Middle frontal gyrus (tissue), 1 donor: ENCODE results near the gene SNX30.

Source experiments
- DNase-seq: peaks from one replicate; pipeline ENCODE4 v3.0.0-alpha.2; 2015; ENCODE audit warnings: low spot score; ENCODE audit errors: extremely low spot score

Gene SNX30

DNA sequence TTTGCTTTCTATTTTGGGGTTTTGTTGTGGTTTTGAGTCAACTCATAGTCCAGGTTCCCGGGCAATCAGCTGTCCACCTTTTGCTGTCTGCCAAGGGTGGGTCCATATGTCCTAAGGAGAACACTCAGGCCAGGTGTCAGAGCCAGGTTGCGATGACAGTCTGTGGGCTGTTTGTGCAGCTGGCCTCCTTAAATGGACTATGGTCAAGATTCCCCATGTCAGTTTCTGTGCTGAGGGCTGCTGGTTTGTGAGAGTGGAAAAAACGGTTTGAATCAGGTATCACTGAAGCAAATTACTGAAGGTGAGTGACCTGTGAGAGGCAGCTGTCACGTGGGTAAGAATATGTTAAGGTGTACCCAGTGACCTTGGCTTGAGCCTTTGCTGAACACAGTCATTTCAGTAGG is 33.0 kb downstream of the SNX30 start:
- DNase-seq: no peak

- no peak for DNase-seq
Measured at GRCh38 chr9:112784020-112784785, 33.6 kb downstream of the SNX30 start.

GRCh38 chr9:112785986-112786385 is 35.4 kb downstream of the SNX30 start:
- DNase-seq: no peak

DNA sequence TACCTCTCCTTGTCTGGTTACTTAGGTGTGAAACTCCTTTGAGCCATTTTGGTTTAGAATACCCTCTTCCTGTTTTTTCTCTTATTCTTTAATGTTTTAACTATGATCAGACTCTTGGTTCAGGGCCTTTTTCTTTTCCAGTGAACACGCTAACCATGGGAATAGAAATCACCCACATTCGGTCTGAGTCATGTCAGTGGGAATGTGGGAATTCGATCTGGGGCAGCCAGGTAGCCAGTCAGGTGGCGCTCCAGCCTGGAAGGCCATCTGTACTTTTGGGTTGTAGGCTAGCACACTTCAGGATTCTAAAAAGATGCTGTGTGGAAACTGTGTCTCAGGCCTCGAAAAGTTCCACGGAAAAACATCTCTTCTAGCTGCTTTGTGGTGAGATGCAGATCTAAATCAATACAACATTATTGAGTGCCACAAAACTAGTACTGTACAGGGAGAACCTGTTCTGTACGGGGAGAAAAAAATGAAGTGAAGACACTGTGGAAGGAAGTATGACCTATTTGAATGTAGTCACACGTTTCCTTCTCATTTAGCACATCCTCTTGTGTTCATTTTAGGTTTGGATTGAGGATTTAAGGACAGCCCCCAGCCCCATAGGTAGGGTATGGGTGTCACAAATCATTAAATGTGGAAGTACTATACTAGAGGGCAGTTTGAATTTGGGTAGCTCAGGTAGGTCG is 36.4 kb downstream of the SNX30 start:
- DNase-seq: no peak

DNA sequence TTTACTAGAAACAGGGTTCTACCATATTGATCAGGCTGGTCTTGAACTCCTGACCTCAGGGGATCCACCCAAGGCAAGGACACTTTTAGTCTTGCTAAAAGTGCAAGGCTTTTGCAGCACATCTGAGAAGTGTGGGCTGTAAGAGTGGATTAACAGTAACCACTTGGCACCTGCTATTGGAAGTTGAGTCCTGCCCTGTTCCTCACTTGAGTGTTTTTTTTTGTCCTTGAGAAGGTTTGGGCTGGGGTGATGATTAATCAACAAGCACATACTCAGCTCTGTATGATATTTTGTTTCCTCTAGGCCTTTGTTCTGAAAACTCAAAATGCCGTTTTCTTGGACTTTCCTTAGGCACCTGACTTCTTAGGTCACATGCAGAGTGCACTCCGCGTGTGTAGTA is 37.4 kb downstream of the SNX30 start:
- DNase-seq: no peak

DNA sequence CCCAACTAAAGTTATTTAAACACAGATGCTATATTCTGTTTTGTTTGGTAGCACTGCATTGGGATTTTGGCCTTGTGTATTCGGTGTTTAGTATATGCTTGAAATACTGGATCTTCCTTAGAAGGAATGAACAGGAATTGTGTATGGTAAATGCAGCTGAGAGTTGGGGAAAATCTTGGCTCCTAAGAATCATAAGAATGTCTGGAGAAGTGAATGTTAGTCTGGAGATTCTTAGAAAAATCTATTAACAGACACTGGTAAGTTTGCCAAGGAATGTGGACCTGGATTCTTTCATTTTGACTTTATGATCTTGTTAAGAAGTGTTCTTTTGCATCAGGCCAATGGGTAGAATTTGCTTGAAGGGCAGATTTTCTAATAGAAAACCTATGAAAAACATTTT is 38.9 kb downstream of the SNX30 start:
- no peak for DNase-seq

DNA sequence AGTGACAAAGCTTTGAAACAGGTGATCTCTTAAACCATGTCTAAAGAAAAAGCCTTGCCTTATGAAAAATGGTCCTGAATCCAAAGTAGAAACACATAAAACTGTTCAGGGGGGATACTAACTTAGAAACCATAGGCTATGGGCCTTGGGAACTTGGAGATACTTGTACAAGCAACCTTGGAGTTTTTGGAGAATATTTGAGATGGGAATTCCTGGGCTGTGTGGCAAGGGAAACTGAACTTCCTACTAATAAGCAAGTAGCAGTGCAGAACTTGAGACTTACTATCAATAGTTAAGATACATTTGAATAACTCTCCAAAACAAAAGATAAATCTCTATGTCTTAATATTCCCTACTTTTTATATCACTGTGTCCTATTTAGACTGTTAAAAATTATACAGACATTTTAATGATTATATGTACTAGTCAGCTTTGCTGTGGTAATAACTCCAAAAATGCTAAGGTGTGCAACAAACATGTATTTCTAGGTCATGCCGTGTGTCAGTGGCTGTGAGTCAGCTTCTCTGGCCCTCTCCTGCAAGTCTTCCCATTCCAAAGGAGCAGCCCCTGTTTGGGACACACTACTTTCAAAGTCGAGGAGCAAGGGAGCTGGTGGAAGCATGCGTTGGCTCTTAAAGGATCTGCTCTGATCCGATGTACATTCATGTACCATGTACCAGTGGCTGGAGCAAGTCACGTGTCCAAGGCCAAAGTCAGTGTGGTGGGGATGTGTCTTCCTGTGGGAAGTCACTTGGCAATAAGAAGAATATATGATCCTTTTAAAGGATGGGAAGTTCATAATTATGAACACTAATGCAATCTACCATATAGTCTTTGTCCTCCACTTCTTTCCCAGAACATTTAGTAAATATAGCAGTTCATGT is 39.6 kb downstream of the SNX30 start:
- no peak for DNase-seq

- DNase-seq: no peak
Measured at GRCh38 chr9:112792670-112793069, 42.1 kb downstream of the SNX30 start.

- no peak for DNase-seq
Measured at GRCh38 chr9:112793213-112793810, 42.8 kb downstream of the SNX30 start.

- no peak for DNase-seq
Measured at GRCh38 chr9:112794731-112795130, 44.2 kb downstream of the SNX30 start.

- no peak for DNase-seq
Measured at GRCh38 chr9:112795921-112796320, 45.4 kb downstream of the SNX30 start.

GRCh38 chr9:112796485-112796884 is 45.9 kb downstream of the SNX30 start:
- DNase-seq: no peak

DNA sequence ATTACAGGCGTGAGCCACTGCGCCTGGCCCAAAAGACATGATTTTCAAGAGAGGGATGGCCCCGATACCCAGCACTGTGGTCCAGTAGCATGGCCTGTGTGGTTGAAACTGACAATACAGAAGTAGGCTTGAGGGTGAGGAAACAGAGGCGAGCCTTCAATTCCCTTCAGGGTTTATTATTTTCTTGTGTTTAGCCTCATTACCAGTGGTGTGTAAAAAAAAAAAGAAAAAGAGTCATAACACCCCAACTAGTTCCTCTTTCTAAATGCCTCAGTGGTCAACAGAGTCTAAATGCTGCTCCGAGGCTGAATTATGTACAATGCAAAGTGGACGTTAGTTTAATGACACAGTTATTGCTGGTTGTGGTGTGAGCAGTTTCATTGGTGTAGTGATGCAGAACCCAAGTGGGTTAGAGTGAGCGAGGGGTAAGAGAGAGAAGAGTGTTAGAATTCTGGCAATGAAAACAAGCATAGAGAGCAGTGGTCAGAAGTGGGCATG is 58.8 kb downstream of the SNX30 start:
- no peak for DNase-seq

DNA sequence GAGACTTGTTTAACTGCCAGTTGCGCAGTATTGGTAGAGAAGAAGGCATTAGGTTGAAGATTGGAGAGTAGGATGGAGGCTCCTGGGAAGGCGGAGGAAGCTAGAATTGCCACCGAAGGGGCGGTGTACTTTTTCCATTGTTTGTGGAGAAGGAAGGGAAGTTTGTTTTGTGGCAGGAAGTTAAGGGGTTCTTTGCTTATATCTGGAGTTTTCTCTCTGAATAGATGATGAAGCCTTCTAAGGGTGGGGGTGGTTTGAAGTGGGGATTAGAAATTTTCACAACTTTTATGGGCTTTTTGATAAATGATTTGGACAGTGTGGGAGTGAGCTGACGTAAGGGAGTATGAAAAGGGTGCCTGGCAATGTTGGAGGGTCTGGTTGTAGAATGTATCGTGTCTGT is 59.3 kb downstream of the SNX30 start:
- DNase-seq: no peak

DNA sequence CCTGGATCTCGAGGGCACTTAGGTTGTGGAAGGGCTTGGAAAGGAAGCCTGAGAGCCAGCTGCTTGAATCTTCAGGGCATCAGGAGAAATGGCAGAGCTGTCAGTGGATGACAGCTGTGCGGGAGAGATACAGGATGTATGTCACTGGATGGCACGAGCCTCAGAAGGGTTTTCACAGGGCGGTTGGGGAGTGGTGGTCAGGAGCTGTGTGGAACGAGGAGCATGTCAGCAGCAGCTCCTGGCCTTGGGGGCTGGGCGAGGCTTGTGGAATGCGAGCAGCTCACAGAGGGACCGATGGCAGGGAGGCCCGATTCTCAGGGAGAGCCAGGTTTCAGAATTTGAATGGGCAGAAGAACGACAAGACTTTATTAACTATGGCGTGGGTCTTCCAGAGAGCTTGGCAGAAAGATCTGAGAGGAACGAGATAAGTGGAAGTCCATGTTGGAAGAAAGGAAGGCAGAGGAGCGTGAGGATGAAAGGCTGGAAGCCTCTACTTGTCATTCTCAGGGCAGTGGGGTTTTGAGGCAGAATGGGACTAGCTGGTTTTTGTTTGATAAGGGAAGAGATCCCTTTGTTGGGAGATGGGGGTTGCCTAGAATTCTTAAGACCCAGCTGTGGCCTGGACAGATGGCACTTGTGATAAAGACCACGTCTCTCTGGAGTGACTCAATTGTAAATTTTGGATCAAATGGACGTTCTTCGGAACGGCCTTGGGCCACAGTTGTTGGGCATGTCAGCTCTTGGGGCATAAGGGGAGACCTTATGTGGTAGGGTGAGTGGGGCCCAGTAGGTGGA is 60.3 kb downstream of the SNX30 start:
- DNase-seq: no peak

DNA sequence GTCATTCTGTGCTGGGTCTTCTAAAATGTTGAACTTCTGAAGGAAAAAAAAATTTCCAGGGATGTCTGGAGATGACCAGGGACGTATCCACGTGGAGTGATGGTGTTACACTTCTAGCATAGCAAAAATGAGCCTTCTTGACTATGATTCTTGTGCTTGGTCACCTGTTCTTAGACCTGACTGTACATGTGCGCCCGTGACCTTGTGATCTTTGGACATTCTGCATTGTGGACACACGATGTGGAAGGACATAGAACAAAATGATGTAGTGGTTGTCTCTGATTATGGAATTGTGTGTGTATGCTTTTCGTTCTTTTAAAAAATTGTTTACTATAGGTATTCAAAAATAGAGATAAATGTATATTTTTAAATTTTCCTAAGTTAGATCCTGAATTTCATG is 61.0 kb downstream of the SNX30 start:
- DNase-seq: no peak

DNA sequence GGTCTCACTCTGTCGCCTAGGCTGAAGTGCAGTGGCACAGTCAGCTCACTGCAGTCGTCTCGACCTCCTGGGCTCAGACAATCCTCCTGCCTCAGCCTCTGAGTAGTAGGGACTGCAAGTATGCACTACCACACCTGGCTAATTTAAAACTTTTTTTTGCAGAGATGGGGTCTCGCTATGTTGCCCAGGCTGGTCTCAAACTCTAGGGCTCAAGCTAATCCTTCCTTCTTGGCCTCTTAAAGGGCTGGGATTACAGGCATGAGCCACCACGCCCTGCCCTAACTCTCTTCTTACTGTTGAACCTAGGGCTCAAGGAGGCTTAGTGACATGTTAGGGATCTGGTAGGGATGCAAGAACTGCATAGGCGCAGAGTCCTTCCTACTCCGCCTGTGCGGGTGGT is 65.3 kb downstream of the SNX30 start:
- no peak for DNase-seq

- DNase-seq: no peak
Measured at GRCh38 chr9:112817860-112818203, 67.3 kb downstream of the SNX30 start.

DNA sequence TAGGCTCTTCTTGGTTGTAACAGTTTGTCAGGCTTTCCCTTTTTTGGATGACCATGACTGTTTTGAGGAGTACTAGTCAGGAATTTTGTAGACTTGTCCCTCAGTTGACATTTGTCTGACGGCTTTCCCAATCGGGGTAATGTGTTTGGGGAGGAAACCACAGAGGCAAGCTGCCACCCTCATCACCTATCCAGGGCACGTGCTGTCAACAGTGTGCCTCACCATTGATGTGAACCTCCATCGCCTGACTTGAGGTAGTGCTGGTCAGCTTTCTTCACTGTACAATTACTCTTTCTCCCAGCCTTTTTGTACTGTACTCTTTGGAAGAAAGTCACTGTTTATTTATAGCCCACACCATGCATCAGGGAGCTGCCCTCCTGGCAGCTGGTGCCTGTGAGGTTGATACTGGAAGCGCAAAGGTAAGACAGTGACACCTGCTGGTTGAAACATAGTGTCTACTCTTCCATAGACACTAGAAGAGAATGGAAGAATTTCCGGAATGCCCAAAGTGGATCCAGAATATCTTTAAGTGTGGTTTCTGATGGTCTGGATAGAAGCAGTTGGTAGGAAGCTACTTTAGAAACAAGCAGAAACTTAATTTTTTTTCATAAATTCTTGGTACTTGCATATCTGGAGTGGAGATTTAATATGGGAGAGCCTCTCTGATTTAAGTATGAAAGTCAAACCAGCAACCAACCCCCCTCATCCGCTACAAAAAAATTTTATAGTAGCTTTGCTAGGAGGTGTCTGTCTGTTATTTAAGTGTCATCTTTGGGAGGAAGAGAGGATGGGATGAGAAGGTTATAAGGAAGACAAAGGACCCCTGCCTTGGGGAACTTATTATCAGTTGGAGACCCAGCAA is 69.3 kb downstream of the SNX30 start:
- no peak for DNase-seq

- no peak for DNase-seq
Measured at GRCh38 chr9:112820881-112821280, 70.3 kb downstream of the SNX30 start.
